OCI-LY3 (cell line): ENCODE measurements around the gene NOP10.

Source experiments
- H2AFZ ChIP-seq: fragments of 200-600, 300-600 bp; shearing (Covaris generic); 2 replicates; pipeline ENCODE4 v1.6.0; 2014; ENCODE audit warnings: antibody characterized with exemption, low read depth, low read length
- H3K27ac ChIP-seq: fragments of 200-600, 300-600 bp; sonication (generic); 2 replicates; pipeline ENCODE4 v1.5.1; 2014; ENCODE audit warnings: mild to moderate bottlenecking, low read length, moderate library complexity, mixed read lengths
- H3K27me3 ChIP-seq: fragments of 200-600, 300-600 bp; sonication (generic); 2 replicates; pipeline ENCODE4 v1.6.1; 2014; ENCODE audit warnings: low read depth, low read length, mixed read lengths
- H3K36me3 ChIP-seq: fragments of 200-600, 300-600 bp; sonication (generic); replicated peaks from 2 replicates; pipeline ENCODE3; 2014; ENCODE audit warnings: low read depth, low read length, mixed read lengths
- H3K4me1 ChIP-seq: fragments of 300-600, 200-600 bp; sonication (generic); 2 replicates; pipeline ENCODE4 v1.6.1; 2014; ENCODE audit warnings: low read length, mixed read lengths
- H3K4me2 ChIP-seq: fragments of 200-600, 300-600 bp; sonication (generic); 2 replicates; pipeline ENCODE4 v1.6.1; 2014; ENCODE audit warnings: low read length, mixed read lengths
- H3K4me3 ChIP-seq: fragments of 300-600, 200-600 bp; sonication (generic); 2 replicates; pipeline ENCODE4 v1.5.1; 2014; ENCODE audit warnings: antibody characterized with exemption, mild to moderate bottlenecking, low read length, moderate library complexity
- H3K79me2 ChIP-seq: fragments of 300-600, 200-600 bp; shearing (Covaris generic); 2 replicates; pipeline ENCODE4 v1.6.1; 2014; ENCODE audit warnings: mild to moderate bottlenecking, low read length, mixed read lengths
- H3K9ac ChIP-seq: fragments of 300-600, 200-600 bp; shearing (Covaris generic); 2 replicates; pipeline ENCODE4 v1.6.0; 2014; ENCODE audit warnings: mild to moderate bottlenecking, low read length, moderate library complexity
- H3K9me3 ChIP-seq: fragments of 200-600, 300-600 bp; shearing (Covaris generic); 2 replicates; pipeline ENCODE4 v1.6.1; 2014; ENCODE audit warnings: low read length, mixed read lengths; ENCODE audit not compliant: insufficient read depth
- H4K20me1 ChIP-seq: fragments of 200-600, 300-600 bp; sonication (generic); 2 replicates; pipeline ENCODE4 v1.6.1; 2016; ENCODE audit warnings: low read length, mixed read lengths; ENCODE audit not compliant: insufficient read depth
- CTCF ChIP-seq: fragments of 200-600, 300-600 bp; sonication (generic); IDR thresholded peaks from 2 replicates; pipeline ENCODE4 v1.5.1; 2014; ENCODE audit warnings: antibody characterized with exemption, low read length, low read depth
- EZH2phosphoT487 ChIP-seq: fragments of 200-600 bp; shearing (Covaris generic); IDR thresholded peaks from 2 replicates; pipeline ENCODE4 v1.6.1; 2018; ENCODE audit warnings: antibody characterized with exemption, mixed run types, low read depth

Gene NOP10

GRCh38 chr15:34336991-34337556 lies 5.9 kb downstream of the NOP10 start:
- Histone ChIP-seq H3K4me2 (peak overlapping the region; percentile 91), H3K4me1 (peaks cover 36% of the 10 kb centered on the region), H3K79me2 (peaks cover 12% of the 10 kb centered on the region), H3K36me3 (peaks cover 20% of the 10 kb centered on the region), H3K27me3 (no peaks in the 10 kb centered on the region), H3K4me3 (peak overlapping the region; percentile 88), H3K27ac (peak overlapping the region; percentile 38; the same call in 1 of the 2 replicates), H2AFZ (peak overlapping the region; percentile 79), H4K20me1 (no peaks in the 10 kb centered on the region), H3K9me3 (no peaks in the 10 kb centered on the region), H3K9ac (peak overlapping the region; percentile 72)
- no peak for TF ChIP-seq EZH2phosphoT487
- TF ChIP-seq CTCF, result no peak

- Histone ChIP-seq H3K27ac (no peak overlapping the region), H3K9me3 (no peaks in the 10 kb centered on the region), H4K20me1 (no peaks in the 10 kb centered on the region), H3K4me2 (peak overlapping the region; percentile 91), H3K36me3 (peaks cover 13% of the 10 kb centered on the region), H3K4me1 (peaks cover 32% of the 10 kb centered on the region), H2AFZ (no peak overlapping the region), H3K27me3 (no peaks in the 10 kb centered on the region), H3K9ac (peak overlapping the region; percentile 72; the same call in 1 of the 2 replicates), H3K4me3 (peak overlapping the region; percentile 88), H3K79me2 (peaks cover 6% of the 10 kb centered on the region)
- no peak for TF ChIP-seq EZH2phosphoT487
- TF ChIP-seq CTCF, result no peak
These were observed 6.5 kb downstream of the NOP10 start for GRCh38 chr15:34336231-34336990.

- no peak overlapping the region for H3K9ac ChIP-seq
These were observed 7.5 kb downstream of the NOP10 start for GRCh38 chr15:34335176-34336032.

More at GRCh38 chr15:34335176-34336032, 7.5 kb downstream of the NOP10 start:
- Histone ChIP-seq H3K4me3 (peak overlapping the region; percentile 19; the same call in 1 of the 2 replicates), H3K79me2 (no peaks in the 10 kb centered on the region), H4K20me1 (no peaks in the 10 kb centered on the region), H2AFZ (no peak overlapping the region), H3K27me3 (no peaks in the 10 kb centered on the region), H3K36me3 (peaks cover 9% of the 10 kb centered on the region), H3K27ac (peak overlapping the region; percentile 16; the same call in 1 of the 2 replicates), H3K4me2 (peak overlapping the region; percentile 91), H3K9me3 (no peaks in the 10 kb centered on the region), H3K4me1 (peaks cover 32% of the 10 kb centered on the region)
- TF ChIP-seq CTCF (no peak), EZH2phosphoT487 (no peak)
